HG02970 (cell line): ENCODE data around the gene SERPIND1.

Source experiments
- ATAC-seq: cut with Tn5 transposase; IDR thresholded peaks from one replicate; pipeline ENCODE4 v1.9.1; 2021; ENCODE audit warnings: mild to moderate bottlenecking, moderate library complexity, moderate number of reproducible peaks; ENCODE audit not compliant: unreplicated experiment, low FRiP score

Gene SERPIND1

DNA sequence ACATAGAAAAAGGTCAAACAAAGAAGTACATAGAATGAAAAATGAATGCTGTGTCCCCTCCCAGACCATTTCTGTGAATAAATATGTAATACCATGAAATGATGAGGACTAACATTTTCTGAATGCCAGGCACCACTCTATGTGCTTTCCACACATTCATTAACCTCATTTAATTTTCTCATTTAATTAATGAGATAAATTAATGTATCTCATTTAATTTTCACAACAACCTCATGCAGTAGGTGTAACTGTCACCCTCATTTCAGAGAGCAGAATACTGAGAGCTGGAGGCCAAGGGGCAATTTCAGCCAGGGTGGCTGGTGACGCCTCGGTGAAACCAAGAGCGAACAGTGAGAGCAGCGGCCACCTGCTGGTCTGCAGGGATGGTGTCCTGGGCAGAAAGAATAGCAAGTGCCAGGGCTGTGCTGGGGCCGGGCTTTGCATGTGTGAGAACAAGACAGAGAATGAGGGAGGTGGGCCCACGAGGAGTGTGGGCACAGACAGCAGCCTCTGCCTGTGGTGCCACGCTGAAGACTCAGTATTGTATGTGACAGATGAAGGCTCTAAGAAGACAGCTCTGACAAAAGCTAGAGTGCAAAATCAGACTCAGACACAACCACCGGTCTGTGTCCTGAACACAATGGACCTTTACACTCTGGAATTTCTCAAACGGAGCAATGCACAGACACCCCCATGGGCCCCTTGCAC, 1.8 kb upstream of the SERPIND1 start:
- ATAC-seq: no peak

DNA sequence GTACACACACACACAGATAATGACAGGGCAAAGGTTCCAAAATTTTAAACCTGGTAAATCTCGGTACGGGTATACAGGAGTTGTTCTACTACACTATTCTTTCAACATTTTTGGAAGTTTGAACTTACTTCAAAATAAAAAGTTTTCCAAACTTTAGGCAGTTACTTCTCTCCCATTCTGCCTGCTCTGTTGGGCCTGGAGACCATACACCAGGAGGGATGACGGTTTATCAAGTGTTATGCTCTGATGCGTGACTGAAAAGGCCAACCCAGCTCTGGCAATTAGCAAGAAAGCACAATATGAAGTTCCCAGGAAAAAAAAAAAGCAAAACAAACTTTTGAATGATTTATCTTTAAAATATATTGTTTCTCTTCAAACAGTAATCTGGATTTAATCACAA, 969 bp downstream of the SERPIND1 start:
- no peak for ATAC-seq

DNA sequence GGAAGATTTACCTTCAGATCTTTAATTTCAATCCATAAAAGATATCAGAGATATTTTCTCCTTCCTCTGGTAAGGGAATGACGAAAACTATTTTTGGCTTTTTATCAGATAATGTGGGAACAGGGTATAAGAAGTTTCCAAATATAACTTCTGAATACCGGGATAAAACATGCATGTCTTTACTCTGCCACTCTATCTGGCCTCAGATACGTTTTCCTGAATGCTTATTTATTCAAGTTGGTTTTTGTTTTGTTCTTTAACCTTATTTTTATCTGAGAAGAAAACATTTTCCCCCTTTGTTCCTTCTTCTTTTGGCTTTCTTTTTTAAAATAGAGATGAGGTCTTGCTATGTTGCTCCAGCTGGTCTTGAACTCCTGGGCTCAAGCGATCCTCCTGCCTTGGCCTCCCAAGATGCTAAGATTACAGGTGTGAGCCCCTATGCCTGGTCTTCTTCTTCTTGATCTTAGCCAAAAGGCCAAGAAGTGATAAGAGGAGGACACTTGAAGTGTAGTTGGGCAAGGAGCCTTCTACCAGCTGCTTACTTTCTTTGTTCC, 1.5 kb downstream of the SERPIND1 start:
- ATAC-seq: no peak

DNA sequence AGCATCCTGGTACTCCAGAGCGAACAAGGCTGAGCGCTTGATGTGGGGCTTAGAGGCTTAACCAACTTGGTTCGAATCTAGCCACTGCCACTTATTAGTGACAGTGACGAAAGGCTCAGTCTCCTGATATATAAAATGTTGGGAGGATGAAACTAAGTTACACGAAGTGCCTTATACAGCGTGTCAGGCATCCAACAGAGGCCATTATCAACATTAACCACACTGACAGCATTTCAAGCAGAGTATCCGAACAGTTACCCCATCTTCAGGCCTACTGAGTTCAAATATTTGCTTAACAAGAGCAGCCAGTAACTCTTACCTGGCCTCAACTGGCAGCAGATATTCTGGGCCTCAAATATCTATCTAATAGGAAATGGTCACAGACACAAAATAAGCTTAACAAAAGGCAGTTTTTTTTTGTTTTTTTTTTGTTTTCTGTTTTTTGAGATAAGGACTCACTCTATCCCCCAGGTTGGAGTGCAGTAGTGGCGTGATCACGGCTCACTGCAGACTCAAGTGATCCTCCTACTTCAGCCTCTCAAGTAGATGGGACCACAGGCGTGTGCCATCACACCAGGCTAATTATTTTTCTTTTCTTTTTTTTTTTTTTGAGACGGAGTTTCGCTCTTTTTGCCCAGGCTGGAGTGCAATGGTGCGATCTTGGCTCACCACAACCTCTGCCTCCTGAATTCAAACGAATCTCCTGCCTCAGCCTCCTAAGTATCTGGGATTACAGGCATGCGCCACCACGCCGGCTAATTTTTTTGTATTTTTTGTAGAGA, 2.9 kb downstream of the SERPIND1 start:
- no peak for ATAC-seq

DNA sequence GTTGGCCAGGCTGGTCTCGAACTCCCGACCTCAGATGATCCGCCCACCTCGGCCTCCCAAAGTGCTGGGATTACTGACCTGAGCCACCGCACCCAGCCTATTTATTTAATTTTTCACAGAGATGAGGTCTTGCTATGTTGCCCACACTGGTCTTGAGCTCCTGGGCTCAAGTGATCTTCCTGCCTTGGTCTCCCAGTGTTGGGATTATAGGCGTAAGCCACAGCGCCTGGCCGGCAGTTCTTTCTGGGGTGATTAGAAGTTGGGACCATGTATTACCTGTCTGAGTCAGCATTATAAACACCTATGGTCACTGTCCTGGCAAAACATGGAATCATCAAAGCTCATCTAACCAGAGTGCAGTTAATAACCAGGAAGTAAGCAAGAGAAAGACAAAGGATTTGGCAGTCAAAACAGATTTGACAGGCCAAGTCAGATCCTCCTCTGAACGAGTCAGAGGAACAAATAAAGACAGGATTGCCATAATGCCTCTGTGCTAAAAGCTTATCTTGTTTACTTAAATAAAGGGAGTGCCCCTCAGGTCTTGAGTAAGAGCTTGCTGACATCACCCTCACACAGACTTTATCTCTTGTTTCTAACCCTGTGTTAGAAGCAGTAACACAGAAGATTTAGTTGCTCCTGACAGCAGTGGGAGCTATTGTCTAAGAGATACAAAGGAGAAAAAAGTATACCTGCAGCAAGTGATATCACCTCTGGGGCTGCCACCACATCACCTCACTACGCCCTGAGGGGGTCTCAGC, 3.7 kb downstream of the SERPIND1 start:
- ATAC-seq: no peak

DNA sequence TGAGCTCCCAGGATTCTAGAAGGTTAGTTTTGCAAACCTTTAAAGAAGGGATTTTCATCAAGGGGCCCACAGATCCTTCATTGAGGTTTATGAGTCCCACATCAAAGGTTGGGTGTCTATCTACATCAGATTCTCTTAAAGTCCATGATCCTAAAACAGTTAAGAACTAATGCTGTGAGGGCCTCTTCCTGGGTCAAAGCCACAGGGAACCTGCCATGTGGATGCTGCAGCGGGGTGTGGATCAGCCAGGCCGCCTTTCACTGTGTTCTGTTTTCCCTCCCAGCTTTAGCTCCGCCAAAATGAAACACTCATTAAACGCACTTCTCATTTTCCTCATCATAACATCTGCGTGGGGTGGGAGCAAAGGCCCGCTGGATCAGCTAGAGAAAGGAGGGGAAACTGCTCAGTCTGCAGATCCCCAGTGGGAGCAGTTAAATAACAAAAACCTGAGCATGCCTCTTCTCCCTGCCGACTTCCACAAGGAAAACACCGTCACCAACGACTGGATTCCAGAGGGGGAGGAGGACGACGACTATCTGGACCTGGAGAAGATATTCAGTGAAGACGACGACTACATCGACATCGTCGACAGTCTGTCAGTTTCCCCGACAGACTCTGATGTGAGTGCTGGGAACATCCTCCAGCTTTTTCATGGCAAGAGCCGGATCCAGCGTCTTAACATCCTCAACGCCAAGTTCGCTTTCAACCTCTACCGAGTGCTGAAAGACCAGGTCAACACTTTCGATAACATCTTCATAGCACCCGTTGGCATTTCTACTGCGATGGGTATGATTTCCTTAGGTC, 5.3 kb downstream of the SERPIND1 start:
- no peak for ATAC-seq

DNA sequence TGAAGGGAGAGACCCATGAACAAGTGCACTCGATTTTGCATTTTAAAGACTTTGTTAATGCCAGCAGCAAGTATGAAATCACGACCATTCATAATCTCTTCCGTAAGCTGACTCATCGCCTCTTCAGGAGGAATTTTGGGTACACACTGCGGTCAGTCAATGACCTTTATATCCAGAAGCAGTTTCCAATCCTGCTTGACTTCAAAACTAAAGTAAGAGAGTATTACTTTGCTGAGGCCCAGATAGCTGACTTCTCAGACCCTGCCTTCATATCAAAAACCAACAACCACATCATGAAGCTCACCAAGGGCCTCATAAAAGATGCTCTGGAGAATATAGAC, 5.9 kb downstream of the SERPIND1 start:
- ATAC-seq: no peak

DNA sequence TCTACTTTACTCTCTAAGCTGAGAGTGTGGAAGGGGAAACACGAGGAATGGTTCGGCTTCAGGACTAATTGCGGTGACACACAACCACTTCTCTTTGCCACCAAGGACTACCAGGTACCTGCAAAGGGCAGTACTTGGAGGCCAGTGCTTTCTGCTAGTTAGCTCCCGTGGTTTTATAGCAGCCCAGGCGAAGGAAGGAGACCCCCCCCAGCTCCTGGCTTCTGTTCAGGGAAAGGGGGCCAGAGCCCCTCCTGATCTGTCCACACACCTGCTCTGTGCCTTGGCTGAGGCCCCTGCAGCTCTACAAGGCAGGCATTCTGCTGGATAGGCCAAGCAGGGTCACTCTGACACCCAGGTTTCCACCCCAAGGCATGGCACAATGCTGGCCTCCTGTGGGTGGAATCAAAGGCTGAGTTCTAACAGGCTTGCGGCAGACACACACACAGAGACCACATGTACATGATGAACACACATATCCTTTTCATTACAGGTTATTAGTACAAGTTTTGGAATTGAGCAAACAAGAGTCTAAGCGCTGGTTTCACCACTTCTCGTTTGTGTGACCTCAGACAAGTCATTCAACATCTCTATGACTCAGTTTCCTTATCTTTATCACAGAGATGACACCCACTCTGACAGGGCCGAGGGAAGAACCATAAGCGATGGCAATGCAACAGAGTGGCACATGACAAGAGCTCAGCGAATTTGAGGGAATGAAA, 7.5 kb downstream of the SERPIND1 start:
- ATAC-seq: no peak

DNA sequence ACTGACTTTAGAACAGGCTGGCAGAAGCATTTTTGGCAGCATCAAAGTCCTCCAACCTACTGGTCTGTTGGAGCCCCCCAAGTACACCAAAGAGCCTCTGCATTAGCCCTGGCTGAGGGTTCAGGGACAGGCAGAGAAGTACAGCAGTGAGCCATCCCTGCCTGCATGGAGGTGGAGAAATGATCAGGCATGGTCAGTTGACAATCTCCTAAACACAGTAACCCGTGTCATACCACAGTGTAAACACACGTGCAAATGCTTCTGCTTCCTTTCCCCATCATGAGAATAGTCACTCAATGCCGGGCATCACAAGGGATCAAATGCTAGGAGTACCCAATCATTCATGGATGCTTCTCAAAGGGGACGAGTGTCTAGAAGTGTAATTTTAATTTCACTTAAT, 8.2 kb downstream of the SERPIND1 start:
- no peak for ATAC-seq

DNA sequence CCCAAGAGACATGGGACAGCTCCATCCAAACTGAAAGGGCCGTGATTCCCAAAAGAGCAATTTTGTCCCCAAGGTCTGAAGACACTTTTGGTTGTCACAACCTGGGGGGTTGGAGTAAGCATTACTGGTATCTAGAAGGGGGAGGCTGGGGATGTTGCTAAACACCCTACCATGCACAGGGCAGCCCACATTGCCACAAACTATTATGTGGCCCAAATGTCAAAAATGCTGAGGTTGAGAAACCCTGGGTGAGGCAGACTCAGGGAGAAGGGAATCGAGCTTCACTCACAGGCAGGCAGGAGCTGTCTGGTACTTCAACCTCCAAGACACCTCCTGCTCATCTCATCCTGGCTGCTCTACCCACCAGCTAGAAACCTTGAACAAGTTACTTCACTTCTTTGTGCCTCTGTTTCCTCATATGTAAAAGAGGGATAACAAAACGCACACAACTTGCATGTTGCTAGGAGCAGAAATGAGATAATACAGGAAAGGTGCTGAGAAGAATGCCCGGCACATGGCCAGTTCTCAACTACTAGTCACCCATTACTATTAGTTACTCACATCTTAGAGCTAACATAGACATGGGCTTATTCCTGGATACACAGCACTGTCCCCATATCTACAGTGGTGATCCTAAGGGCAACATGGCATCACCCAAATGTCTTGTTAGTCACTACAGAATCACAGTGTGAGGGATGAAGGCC, 8.8 kb downstream of the SERPIND1 start:
- ATAC-seq: no peak

DNA sequence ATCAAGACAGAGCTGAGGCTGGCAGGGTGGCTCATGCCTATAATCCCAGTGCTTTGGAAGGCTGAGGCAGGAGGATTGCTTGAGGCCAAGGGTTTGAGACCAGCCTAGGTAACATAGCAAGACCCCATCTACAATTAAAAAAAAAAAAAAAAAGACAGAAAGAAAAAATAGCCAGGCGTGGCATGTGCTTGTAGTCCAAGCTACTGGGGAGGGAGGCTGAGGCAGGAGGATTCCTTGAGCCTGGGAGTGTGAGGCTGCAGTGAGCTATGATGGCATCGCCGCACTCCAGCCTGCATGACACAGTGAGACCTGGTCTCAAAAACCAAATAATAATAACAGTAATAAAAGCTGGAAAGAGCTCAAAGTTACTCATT, 9.4 kb downstream of the SERPIND1 start:
- ATAC-seq: no peak

DNA sequence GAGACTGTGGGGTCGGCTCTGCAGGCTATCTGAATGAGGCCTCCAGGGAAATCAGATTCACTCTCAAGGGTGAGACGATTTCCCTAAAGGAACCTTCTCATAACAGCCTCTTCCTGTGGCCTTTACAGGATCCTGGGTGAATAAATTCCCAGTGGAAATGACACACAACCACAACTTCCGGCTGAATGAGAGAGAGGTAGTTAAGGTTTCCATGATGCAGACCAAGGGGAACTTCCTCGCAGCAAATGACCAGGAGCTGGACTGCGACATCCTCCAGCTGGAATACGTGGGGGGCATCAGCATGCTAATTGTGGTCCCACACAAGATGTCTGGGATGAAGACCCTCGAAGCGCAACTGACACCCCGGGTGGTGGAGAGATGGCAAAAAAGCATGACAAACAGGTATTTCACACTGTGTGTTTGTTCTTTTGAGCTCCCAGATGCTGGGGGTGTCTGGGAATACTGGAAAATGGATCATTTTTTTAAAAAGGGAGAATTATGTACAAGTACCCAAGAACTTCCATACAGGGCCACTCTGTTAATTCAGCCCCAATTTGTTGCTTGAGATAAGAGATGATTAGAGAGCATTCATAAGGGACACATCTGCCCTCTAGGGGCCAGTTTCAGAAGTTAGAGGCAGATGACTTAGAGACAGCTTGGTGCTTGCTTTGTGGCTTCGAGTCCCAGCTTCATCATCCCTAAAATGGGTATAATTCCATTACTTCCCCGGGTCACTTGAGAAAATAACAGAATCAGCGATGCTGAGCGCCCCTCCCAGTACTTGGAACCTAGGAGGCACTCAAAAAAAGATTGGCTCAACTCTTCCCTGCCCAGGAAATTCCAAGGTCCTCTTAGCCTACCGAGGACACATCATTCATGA, 10.2 kb downstream of the SERPIND1 start:
- ATAC-seq: no peak

DNA sequence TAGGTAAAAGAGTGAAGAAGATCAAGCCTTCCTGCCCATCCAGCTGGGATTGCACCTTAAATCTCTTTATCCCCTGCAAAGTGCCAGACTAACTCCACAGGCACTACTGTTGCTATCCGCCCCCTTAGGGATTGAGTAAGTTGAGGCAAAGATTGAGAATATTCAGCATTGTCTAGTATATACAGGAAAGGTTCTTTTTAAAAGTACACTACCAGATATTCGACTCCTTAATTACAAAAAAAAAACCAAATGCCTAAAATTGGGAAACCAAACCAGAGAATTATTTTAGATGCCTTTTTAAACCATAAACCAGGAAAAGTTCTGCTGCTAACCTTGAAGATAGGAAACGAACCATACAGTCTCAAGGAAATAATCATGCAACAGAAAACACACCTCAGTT, 11.5 kb downstream of the SERPIND1 start:
- no peak for ATAC-seq

DNA sequence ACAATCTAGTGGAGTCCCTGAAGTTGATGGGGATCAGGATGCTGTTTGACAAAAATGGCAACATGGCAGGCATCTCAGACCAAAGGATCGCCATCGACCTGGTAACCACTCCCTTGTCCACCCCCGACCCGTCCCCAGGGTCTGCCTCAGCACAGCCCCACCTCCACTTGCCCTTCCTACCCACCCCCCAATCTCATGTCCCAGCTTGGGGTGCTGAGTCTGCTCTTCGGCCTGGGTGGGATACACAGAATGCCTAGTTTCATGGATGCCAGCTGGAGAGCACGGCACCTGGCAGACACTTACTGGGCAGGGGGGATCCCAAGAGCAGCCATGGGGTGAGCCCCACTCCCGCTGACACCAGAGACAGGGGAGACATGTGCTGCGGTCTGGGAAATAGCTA, 12.1 kb downstream of the SERPIND1 start:
- no peak for ATAC-seq

DNA sequence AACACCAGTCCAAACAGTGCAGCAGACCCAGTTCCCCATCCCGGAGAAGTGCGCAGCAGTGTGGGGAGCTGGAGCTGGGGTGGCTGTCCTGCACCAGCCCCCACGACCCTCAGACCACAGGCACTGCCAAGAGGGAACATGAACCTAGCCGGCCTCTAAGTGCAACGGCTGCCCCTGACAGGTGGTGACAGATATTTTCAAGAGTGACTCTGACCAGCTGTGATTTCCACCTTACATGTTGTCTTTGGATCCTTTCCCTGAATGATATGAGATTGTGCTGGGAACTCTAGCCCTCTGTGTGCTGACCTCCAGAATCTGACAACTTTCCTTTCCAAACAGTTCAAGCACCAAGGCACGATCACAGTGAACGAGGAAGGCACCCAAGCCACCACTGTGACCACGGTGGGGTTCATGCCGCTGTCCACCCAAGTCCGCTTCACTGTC, 12.6 kb downstream of the SERPIND1 start:
- ATAC-seq: no peak

DNA sequence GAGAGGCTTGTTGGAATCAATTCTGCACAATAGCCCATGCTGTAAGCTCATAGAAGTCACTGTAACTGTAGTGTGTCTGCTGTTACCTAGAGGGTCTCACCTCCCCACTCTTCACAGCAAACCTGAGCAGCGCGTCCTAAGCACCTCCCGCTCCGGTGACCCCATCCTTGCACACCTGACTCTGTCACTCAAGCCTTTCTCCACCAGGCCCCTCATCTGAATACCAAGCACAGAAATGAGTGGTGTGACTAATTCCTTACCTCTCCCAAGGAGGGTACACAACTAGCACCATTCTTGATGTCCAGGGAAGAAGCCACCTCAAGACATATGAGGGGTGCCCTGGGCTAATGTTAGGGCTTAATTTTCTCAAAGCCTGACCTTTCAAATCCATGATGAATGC, 13.3 kb downstream of the SERPIND1 start:
- ATAC-seq: no peak

DNA sequence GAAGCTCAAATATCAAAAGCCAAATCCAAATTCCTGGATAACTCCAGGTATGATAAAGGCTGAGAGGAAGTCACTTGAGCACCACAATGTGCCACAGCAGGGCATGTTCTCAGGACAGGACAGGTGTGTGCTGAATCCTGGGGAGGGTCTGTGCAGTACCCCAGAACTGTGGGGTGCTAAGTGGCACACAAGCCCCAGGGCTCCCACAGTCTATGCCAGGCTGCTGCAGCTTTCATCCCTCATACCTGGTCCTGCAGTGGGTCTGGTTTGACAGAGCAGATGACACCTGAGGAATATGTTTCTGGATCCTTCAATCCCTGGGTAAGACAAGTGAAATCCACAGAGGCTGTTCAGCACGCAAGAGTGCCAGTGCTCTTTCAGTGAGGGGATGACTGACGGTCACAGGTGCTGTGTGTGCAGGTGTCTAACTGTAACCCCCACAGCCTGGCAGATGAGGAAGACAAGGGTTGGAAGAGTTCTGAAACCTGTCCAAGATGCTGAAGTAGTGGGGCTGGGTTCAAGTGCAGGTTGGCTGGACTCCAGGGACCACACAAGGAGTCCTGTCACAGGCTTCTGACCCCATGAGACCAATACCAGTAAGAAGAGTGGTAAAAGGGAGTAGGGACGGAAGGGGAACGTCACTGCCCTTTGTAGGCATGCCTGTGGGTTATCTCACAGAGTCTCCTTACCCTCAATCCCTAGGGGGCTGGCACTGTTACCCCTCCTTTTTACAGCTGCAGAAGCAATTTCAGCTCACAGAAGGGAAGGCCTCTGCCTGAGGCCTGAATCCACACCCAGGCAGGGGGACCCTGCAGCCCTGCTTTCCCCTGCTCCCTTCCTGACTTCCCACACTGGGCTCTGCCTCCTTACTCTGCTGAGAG, 14.1 kb downstream of the SERPIND1 start:
- no peak for ATAC-seq
